ENCODE results near the gene ALDH1L1.

DNA sequence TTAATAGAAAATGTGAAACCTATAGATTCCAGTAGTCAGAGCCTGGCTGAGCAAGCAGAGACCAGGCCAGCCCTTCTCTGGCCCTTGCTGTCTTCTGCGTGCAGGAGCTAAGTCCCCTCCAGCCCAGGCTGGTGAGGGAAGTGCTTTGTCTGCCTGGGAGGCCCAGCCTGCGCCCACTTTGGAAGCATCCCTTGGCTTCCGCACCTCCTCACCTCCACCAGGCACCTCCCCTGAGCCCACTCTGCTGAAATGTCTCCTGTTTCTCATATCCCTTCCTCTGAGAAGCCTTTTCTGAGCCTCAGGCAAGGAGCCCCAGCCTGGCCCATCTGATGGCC lies 45.3 kb downstream of the ALDH1L1 start:
- TF ChIP-seq CTCF (conservative IDR thresholded peaks at IDR 0.05; ENCODE audit: low read depth, low read length) (no peak), FOS (IDR thresholded peaks at IDR 0.05; ENCODE audit: low read depth, low read length) (no peak), POLR2A (IDR thresholded peaks at IDR 0.05; ENCODE audit: low read depth, low read length) (no peak), CEBPB (IDR thresholded peaks at IDR 0.05; ENCODE audit: low read depth, low read length) (no peak), SMC3 (IDR thresholded peaks at IDR 0.05; ENCODE audit: low read depth, low read length) (no peak), MAFK (IDR thresholded peaks at IDR 0.05; ENCODE audit: low read depth, low read length) (no peak), ELK1 (IDR thresholded peaks at IDR 0.05; ENCODE audit: borderline replicate concordance, low read depth, low read length) (no peak), MXI1 (IDR thresholded peaks at IDR 0.05; ENCODE audit: borderline replicate concordance, low read depth, low read length) (no peak), CHD1 (IDR thresholded peaks at IDR 0.05; ENCODE audit: low read depth, low read length) (no peak), RAD21 (IDR thresholded peaks at IDR 0.05; ENCODE audit: low read length) (no peak), BHLHE40 (IDR thresholded peaks at IDR 0.05; ENCODE audit: low read depth, low read length) (no peak), NFE2L2 (IDR thresholded peaks at IDR 0.05; ENCODE audit: low read depth, low read length) (no peak), RFX5 (IDR thresholded peaks at IDR 0.05; ENCODE audit: low read depth, low read length) (no peak)
